HG03565 (cell line): ENCODE results near the gene ATG5.
A peak's percentile ranks its signal among the peaks of the same experiment; 100 is the strongest.
"Not testable (repeated sequence)": the region's sequence is repeated elsewhere in the genome, so short reads cannot be mapped to it uniquely, and the experiment has no call there.

ENCODE experiments used
- ATAC-seq: cut with Tn5 transposase; IDR thresholded peaks from one replicate; pipeline ENCODE4 v1.9.1; 2021; ENCODE audit warnings: mild to moderate bottlenecking, moderate library complexity; ENCODE audit not compliant: unreplicated experiment

ATG5 gene

DNA sequence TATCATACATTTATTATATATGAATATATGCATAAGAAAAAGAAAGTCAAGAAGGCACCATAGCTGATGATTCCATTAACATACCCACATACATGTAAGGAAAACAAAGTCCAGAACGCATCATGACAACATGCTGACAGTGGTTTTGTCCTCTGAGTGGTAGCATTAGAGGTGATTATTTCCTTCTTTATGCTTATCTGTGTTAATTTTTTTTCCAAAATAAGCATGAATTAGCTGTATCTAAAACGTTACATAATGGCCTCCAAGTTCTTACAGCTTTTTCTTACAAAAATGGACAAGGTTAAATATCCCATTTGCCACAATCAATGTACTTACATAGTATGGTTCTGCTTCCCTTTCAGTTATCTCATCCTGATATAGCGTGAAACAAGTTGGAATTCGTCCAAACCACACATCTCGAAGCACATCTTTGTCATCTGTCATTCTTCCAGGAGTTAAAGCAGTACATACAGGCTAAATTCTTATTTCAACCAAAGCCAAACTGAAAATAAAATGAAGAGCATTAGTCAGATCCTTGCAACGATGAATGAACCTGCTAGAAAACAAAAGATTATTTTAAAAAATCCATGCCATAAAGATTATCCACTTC is 9.7 kb downstream of the ATG5 start:
- no peak for ATAC-seq

DNA sequence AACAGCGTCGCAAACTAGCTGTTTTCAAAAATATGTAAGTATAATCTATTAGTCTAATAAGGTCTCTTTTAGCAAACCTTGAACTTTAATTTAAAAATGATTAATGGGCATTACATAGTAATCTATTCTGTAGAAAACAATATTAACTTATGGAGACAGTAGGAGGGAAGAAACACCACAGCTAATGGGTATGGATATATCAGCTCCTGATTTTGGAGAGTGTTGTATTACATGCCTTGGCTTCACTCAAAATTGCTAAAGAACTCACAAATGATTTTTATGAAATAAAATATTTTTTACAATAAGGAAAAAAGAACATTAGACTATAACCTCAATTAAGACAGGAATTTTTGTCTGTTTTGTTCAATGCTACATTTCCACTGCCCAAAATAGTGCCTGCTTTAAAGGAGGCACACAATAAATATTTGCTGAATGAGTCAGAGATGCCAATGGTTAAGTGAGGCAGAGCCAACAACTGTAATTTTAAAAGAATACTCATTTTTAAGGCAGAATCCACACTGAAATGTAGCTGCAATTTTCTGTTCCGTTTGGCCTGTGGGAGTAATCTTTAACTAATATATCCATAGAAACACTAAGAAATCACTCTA is 15.7 kb downstream of the ATG5 start:
- ATAC-seq: no peak

DNA sequence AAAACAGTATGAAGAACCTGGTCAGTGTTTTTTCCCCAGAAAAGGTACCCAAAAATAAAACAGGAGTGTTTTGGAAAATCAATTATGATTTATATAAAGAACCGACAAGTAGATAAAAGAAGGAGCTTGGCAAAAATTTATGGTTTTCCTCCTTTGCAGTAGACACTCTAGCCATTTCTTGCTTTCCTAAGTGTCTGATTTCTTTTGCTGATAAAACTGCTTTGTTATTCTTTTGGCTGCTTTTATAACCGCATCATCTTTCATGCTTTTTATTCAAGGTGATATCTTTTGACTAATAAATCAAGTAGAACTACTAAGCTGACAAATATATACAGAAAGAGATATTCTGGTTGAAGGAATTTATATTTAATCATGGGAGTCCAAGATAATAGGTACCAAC is 16.6 kb downstream of the ATG5 start:
- no peak for ATAC-seq

DNA sequence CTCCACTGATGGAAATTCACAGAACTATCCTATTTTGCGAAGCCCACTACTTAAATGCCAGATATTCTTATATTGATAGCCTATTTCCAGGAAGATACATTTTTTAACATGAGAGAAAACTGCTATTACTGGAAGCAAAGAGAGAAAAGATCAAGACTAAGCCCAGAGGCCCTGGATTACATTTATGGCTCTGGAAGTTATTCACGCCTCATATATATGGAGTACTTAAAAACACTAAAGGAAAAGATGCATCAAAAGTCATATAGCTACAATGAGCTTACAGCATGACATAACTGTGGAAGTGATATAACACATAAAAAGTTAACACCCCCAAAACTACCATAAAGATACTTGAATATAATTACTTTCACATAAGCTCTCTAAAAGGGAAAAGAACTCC is 19.8 kb downstream of the ATG5 start:
- no peak for ATAC-seq

DNA sequence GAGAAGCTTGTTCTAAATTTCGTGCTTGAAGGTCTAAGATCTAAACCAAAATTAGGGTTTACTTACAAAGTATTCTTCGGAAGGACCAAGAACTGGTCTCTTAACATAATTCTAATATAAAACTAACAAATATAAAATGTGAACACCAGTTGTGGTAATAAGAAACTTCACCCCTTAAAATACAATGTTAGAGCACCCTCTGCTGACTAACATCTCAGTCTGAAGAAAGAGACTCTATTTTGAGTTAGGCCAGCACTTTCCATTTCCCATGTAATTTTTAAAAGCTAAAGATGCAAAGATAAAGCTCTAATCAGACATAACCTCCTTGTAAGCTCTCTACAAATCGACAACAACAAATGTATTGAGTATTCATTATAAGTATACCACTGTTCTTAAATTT is 24.6 kb downstream of the ATG5 start:
- ATAC-seq: no peak

DNA sequence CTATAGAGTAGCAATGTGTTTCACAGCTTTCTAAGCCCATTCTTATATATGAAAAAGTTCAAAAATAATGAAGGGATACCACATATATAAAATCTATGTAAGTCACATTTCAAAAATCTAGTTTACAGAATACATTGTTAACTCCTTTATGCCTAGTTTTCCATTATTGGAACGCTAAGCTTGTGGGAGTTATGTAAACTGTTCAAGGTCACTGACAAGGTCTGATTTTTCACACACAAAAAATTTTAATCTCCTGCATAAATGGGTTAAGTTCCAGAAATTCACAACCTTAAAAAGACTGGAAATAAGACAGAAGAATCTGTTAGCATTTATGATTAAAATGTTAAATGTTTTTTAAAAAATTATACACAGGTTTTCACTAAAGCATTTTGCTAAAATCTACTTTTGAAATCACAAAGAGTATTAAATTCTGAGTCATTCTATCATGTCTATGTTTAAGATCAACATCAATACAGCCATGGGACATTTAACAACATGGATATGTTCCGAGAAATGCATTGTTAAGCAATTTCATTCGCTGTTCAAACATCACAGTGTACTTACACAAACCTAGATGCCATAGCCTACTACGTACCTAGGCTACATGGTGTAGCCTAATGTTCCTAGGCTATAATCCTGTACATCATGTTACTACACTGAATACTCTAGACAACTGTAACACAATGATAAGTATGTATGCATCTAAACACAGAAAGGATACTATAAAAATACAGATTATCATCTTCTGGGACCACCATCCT is 25.4 kb downstream of the ATG5 start:
- no peak for ATAC-seq

DNA sequence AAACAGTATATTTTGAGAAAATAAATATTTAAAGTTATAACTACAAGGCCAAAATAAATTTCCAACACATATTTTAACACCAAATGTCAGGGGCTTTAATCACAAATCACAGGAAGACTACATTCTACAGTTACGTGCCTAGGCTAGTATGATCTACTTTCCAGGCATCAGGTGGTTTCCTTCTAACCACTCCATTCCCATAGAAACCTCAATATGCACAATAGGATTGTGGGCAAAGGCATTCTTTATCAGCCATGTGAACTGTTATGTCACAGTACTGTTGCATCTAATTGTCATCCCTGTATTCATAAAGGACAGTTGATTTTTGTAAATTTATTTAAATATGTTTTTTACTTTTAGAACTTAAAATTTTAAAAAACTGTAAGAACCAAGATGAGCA is 32.4 kb downstream of the ATG5 start:
- no peak for ATAC-seq

DNA sequence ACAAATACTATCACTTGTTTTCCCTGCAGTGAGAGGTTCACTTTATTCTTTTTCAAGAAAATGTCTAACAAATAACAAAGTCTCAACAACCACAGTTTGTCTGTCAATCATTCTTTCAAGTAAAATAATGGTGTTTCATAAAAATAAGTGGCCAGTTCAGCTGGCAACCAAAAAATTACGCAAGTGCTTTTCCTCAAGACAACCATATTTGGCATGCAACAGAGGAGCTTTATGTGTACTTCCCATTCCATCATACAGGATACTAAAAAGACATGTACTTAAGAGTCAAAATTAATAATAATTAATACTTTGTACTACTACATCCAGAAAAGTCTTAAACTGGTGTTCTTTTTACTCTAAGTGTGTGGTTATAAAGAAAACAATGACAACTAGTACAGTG is 34.6 kb downstream of the ATG5 start:
- no peak for ATAC-seq

DNA sequence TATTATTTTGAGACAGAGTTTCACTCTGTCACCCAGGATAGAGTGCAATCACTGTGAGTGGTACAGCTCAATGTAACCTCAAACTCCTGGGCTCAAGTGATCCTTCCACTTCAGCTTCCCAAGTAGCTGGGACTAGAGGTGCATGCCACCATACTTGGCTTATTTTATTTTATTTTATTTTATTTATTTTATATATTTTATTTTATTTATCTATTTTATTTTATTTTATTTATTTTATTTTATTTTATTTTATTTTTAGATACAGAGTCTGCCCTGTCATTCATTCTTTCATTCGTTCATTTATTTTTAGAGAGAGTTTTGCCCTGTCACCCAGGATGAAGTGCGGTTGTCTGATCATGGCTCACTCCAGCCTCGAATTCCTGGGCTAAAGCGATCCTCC is 35.5 kb downstream of the ATG5 start:
- no peak for ATAC-seq

DNA sequence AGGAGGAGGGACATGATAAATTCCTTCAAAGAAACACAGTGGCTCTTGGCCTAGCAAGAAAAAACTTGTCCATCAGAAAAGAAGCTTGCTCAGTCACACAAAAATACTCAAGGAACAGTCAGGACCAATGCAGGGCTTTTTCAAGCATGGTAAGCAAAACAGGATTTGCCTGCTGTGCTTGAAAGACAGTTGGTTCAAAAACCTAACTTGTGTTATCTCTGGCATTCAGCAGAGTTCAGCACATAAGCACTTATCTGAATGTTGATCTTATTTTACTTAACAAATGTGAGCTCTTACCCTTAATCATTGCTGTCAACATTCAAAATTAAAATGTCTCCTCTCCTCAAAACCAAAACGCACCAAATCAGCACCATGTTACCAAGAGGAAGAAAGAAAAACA is 38.3 kb downstream of the ATG5 start:
- ATAC-seq: no peak

DNA sequence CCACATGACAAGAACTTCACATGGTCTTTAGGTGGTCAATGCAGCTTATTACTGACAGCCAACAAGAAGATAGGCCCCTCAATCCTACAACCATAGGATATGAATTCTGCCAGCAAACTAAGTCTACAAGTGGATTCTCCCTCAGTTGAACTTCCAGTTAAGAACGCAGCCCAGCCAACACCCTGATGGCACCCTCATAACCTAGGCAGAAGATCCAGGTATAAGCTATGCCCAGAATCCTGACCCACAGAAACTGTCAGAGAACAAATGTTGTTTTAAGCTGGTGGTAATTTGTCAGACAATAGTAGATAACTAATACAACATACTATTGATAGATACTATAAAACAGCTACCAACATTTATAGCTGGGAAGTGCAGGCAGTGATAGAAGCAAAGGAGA is 38.8 kb downstream of the ATG5 start:
- ATAC-seq: no peak

DNA sequence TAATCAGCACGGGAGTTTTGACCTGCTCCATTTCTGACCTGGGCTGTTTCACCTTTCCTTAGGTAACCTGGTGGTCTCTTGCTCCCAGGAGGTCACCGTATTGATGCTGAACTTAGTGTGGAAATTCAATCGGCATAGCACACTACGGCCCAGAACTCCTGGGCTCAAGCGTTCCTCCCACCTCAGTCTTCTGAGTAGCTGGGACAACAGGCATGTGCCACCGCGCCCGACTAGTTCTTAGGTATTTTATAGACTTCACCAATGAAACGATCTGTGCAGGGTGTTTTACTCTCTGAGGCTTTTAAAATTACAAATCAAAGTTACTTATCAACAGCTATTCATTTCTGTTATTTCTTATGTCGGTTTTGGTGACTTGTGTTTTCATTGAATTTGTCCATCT is 42.1 kb downstream of the ATG5 start:
- no peak for ATAC-seq

DNA sequence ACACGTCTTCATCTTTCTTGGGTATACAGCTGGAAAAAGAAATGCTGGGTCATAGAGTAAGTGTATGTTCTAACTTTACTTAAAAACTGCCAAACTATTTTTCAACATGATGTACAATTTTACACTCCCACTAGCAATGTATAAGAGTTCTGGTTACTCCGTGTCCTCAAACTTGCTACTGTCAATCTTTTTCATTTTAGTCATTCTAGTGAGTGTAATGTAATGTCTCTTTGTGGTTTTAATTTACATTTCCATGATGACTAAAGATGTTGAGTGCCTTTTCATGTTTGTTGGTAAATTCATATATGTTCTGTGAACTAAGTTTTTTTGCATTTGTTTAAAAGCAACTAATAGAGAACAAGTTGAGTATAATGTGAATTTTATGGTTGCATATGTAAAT is 43.9 kb downstream of the ATG5 start:
- ATAC-seq: no peak

DNA sequence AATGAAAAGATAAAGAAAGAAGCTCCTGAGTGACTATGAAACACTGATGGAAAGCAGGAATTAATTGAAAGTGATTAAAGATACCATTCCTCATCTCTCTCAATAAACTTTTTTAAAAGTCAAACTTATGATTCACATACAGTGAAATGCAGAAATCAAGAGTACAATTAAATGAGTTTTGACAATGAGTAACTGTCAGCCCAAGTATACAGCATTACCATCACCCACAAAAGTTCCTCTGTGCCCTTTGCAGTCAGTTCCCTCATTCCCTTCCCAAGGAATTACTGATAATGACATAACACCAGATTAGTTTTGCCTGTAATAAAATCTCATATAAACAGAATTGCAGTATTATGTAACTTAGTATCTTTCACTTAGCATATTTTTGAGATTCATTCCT is 44.5 kb downstream of the ATG5 start:
- ATAC-seq: no peak

DNA sequence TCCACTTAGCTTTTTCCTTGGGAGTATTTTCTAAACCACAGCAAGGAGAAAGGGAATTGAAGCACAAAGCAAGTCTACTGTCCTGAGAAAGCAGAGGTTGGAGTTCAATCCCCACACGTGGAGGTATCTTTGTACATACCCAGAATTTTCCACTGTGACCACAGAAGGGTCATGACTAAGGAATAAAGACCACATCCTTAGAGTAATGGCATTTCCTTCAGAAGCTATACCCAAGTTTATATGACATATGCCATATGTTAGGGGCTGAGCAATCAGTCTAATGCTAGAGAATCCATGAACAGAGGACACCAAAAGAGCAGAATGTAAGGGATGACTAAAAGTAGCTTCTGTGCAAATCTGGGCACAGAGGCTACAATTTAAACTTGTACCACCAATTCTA is 46.4 kb downstream of the ATG5 start:
- no peak for ATAC-seq

DNA sequence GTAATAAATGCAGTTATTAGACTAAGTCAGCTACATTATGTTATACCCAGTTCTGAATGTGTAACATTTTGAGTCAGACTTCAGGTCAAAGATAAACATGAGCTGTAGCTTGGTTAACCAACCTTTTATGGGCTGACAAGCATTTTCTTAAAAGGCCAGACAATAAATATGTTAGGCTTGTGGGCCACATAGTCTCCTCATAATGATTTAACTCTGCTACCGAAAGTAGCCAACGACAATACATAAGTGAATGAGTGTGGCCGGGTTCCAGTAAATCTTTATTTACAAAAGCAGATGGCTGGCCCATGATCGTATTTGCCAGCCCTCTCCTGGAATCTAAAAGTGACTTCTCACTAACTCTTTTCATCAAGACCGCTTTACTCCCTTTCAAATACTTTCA is 49.9 kb downstream of the ATG5 start:
- no peak for ATAC-seq

DNA sequence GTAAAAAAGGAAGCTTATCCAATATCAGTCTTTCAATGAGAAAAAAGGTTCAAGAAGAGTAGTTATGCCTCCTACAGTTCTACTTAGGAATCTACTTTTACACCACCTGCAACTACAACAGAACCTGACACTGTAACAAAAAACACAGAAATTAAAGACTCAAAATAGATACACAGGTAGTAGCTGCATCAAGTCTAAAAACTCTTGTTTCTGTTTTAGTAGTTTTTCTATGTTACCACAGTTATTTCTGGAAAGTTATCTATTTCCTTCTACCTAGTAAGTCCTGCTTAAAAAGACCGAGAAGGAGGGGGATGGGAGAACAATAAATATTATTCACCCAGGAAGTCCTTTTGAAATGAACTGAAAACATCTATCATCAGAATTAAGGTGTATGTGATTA is 52.5 kb downstream of the ATG5 start:
- ATAC-seq: peak; percentile 51

DNA sequence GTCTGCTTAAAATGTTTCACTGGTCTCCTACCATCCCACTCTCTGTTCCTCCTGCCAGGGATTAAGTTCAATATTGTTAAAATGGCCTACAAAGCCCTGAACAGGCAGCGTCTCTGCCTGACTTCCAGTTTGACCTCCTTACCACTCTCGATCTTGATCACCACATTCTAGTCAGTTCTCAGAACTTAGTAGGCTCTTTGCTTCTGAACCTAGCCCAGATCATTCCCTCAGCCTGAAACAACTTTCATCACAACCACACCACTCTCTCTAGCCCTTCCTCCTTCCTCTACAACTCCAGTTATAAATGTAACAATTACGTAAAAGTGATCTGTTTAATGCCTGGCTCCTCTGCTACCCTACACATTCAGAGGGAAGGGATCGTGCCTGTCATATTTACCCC is 53.3 kb downstream of the ATG5 start:
- no peak for ATAC-seq

DNA sequence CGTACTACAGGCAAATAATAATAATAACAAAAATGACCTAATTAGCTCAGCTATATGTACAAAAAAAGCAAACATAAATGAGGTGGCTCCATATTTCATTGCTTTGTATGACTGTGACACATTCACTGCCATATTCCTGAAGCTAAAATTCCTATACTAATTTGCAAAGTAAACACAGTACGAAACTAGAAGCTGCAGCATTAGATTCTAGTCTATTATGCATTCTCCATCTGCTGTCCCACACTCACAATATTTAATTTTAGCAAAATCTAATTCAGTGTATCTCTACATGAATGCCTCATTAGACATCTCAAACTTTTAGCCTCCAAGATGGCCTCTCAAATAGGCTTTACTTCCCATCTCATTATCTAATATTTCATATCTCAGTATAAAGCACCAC is 55.1 kb downstream of the ATG5 start:
- no peak for ATAC-seq

DNA sequence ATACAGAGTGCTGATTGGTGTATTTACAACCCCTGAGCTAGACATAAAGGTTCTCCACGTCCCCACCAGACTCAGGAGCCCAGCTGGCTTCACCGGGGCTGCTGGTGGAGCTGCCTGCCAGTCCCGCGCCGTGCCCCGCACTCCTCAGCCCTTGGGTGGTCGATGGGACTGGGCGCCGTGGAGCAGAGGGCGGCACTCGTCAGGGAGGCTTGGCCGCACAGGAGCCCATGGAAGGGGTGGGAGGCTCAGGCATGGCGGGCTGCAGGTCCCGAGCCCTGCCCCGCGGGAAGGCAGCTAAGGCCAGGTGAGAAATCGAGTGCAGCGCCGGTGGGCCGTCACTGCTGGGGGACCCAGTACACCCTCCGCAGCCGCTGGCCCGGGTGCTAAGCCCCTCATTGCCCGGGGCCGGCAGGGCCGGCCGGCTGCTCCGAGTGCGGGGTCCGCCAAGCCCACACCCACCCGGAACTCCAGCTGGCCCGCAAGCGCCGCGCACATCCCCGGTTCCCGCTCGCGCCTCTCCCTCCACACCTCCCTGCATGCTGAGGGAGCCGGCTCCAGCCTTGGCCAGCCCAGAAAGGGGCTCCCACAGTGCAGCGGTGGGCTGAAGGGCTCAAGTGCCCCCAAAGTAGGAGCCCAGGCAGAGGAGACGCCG is 56.2 kb downstream of the ATG5 start:
- not testable (repeated sequence) for ATAC-seq

DNA sequence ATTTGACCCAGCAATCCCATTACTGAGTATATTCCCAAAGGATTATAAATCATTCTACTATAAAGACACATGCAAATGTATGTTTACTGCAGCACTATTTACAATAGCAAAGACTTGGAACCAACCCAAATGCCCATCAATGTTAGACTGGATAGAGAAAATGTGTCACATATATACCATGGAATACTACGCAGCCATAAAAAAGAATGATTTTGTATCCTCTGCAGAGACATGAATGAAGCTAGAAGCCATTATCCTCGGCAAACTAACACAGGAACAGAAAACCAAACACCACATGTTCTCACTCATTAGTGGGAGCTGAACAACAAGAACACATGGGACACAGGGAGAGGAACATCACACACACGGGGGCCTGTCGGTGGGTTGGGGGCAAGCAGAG is 57.1 kb downstream of the ATG5 start:
- not testable (repeated sequence) for ATAC-seq

DNA sequence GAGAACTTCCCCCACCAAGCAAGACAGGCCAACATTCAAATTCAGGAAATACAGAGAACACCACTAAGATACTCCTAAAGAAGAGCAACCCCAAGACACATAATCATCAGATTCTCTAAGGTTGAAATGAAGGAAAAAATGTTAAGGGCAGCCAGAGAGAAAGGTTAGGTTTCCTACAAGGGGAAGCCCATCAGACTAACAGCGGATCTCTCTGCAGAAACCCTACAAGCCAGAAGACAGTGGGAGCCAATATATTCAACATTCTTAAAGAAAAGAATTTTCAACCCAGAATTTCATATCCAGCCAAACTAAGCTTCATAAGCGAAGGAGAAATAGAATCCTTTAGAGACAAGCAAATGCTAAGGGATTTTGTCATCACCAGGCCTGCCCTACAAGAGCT is 61.1 kb downstream of the ATG5 start:
- ATAC-seq: not testable (repeated sequence)
